Measurements from ENCODE around the gene ARAP2.
"Not testable (repeated sequence)": the region's sequence is repeated elsewhere in the genome, so short reads cannot be mapped to it uniquely, and the experiment has no call there.

ARAP2 gene

GRCh38 chr4:36183665-36184393 is 60.5 kb downstream of the ARAP2 start:
- Mint-ChIP-seq H3K9me3 (no peaks in the 10 kb centered on the region), H3K27ac (no peak overlapping the region), H3K27me3 (no peaks in the 10 kb centered on the region), H3K4me3 (no peak overlapping the region), H3K36me3 (peaks cover 18% of the 10 kb centered on the region), H3K4me1 (peaks cover 1% of the 10 kb centered on the region)

GRCh38 chr4:36183232-36183631 is 61.1 kb downstream of the ARAP2 start:
- Mint-ChIP-seq H3K36me3 (peaks cover 23% of the 10 kb centered on the region), H3K4me3 (no peak overlapping the region), H3K27me3 (no peaks in the 10 kb centered on the region), H3K27ac (no peak overlapping the region), H3K4me1 (no peaks in the 10 kb centered on the region), H3K9me3 (no peaks in the 10 kb centered on the region)

GRCh38 chr4:36182315-36182714 is 62.0 kb downstream of the ARAP2 start:
- not testable (repeated sequence) for H3K9me3 Mint-ChIP-seq, H3K4me3 Mint-ChIP-seq, H3K27me3 Mint-ChIP-seq, H3K27ac Mint-ChIP-seq, H3K4me1 Mint-ChIP-seq
- H3K36me3 Mint-ChIP-seq: peaks cover 22% of the 10 kb centered on the region

- Mint-ChIP-seq H3K9me3 (no peaks in the 10 kb centered on the region), H3K27ac (no peak overlapping the region), H3K36me3 (peaks cover 18% of the 10 kb centered on the region), H3K4me3 (no peak overlapping the region), H3K4me1 (no peaks in the 10 kb centered on the region), H3K27me3 (no peaks in the 10 kb centered on the region)
Measured at GRCh38 chr4:36180206-36180605, 64.1 kb downstream of the ARAP2 start.

- no peaks in the 10 kb centered on the region for H3K9me3 Mint-ChIP-seq
- peaks cover 24% of the 10 kb centered on the region for H3K36me3 Mint-ChIP-seq
- H3K4me3 Mint-ChIP-seq: no peak overlapping the region
- H3K27ac Mint-ChIP-seq: no peak overlapping the region
- no peaks in the 10 kb centered on the region for H3K27me3 Mint-ChIP-seq
- no peaks in the 10 kb centered on the region for H3K4me1 Mint-ChIP-seq
Measured at GRCh38 chr4:36178484-36178883, 65.8 kb downstream of the ARAP2 start.

- no peaks in the 10 kb centered on the region for H3K27me3 Mint-ChIP-seq
- no peaks in the 10 kb centered on the region for H3K4me1 Mint-ChIP-seq
- peaks cover 26% of the 10 kb centered on the region for H3K36me3 Mint-ChIP-seq
- H3K27ac Mint-ChIP-seq: no peak overlapping the region
- no peaks in the 10 kb centered on the region for H3K9me3 Mint-ChIP-seq
- no peak overlapping the region for H3K4me3 Mint-ChIP-seq
Measured at GRCh38 chr4:36177946-36178345, 66.4 kb downstream of the ARAP2 start.

- no peaks in the 10 kb centered on the region for H3K9me3 Mint-ChIP-seq
- H3K27ac Mint-ChIP-seq: no peak overlapping the region
- no peaks in the 10 kb centered on the region for H3K4me1 Mint-ChIP-seq
- H3K27me3 Mint-ChIP-seq: no peaks in the 10 kb centered on the region
- H3K36me3 Mint-ChIP-seq: peaks cover 18% of the 10 kb centered on the region
- H3K4me3 Mint-ChIP-seq: no peak overlapping the region
Measured at GRCh38 chr4:36174570-36174969, 69.7 kb downstream of the ARAP2 start.

GRCh38 chr4:36173905-36174304 is 70.4 kb downstream of the ARAP2 start:
- H3K36me3 Mint-ChIP-seq: peaks cover 13% of the 10 kb centered on the region
- no peak overlapping the region for H3K27ac Mint-ChIP-seq
- no peaks in the 10 kb centered on the region for H3K4me1 Mint-ChIP-seq
- no peaks in the 10 kb centered on the region for H3K27me3 Mint-ChIP-seq
- no peak overlapping the region for H3K4me3 Mint-ChIP-seq
- no peaks in the 10 kb centered on the region for H3K9me3 Mint-ChIP-seq

GRCh38 chr4:36172656-36173055 is 71.7 kb downstream of the ARAP2 start:
- Mint-ChIP-seq H3K9me3 (no peaks in the 10 kb centered on the region), H3K27ac (no peak overlapping the region), H3K27me3 (no peaks in the 10 kb centered on the region), H3K4me3 (no peak overlapping the region), H3K4me1 (no peaks in the 10 kb centered on the region), H3K36me3 (peaks cover 8% of the 10 kb centered on the region)

- no peaks in the 10 kb centered on the region for H3K9me3 Mint-ChIP-seq
- H3K27me3 Mint-ChIP-seq: no peaks in the 10 kb centered on the region
- H3K27ac Mint-ChIP-seq: no peak overlapping the region
- peaks cover 8% of the 10 kb centered on the region for H3K36me3 Mint-ChIP-seq
- no peak overlapping the region for H3K4me3 Mint-ChIP-seq
- no peaks in the 10 kb centered on the region for H3K4me1 Mint-ChIP-seq
Measured at GRCh38 chr4:36168127-36168878, 76.0 kb downstream of the ARAP2 start.

- H3K4me3 Mint-ChIP-seq: no peak overlapping the region
- no peaks in the 10 kb centered on the region for H3K9me3 Mint-ChIP-seq
- peaks cover 21% of the 10 kb centered on the region for H3K36me3 Mint-ChIP-seq
- no peaks in the 10 kb centered on the region for H3K27me3 Mint-ChIP-seq
- no peak overlapping the region for H3K27ac Mint-ChIP-seq
- no peaks in the 10 kb centered on the region for H3K4me1 Mint-ChIP-seq
Measured at GRCh38 chr4:36165631-36166005, 78.7 kb downstream of the ARAP2 start.

GRCh38 chr4:36164900-36165630 is 79.2 kb downstream of the ARAP2 start:
- H3K9me3 Mint-ChIP-seq: no peaks in the 10 kb centered on the region
- no peak overlapping the region for H3K4me3 Mint-ChIP-seq
- H3K36me3 Mint-ChIP-seq: peaks cover 23% of the 10 kb centered on the region
- no peak overlapping the region for H3K27ac Mint-ChIP-seq
- no peaks in the 10 kb centered on the region for H3K27me3 Mint-ChIP-seq
- H3K4me1 Mint-ChIP-seq: no peaks in the 10 kb centered on the region

GRCh38 chr4:36163198-36163597 is 81.1 kb downstream of the ARAP2 start:
- H3K36me3 Mint-ChIP-seq: peaks cover 26% of the 10 kb centered on the region
- no peaks in the 10 kb centered on the region for H3K27me3 Mint-ChIP-seq
- H3K27ac Mint-ChIP-seq: no peak overlapping the region
- no peaks in the 10 kb centered on the region for H3K4me1 Mint-ChIP-seq
- H3K9me3 Mint-ChIP-seq: no peaks in the 10 kb centered on the region
- H3K4me3 Mint-ChIP-seq: no peak overlapping the region

GRCh38 chr4:36159208-36159607 is 85.1 kb downstream of the ARAP2 start:
- Mint-ChIP-seq H3K36me3 (peaks cover 38% of the 10 kb centered on the region), H3K27ac (no peak overlapping the region), H3K4me3 (no peak overlapping the region), H3K27me3 (no peaks in the 10 kb centered on the region), H3K4me1 (peaks cover 3% of the 10 kb centered on the region), H3K9me3 (no peaks in the 10 kb centered on the region)

GRCh38 chr4:36152735-36153134 is 91.6 kb downstream of the ARAP2 start:
- Mint-ChIP-seq H3K4me1 (peaks cover 3% of the 10 kb centered on the region), H3K27ac (no peak overlapping the region), H3K9me3 (no peaks in the 10 kb centered on the region), H3K36me3 (peaks cover 35% of the 10 kb centered on the region), H3K27me3 (no peaks in the 10 kb centered on the region), H3K4me3 (no peak overlapping the region)

- Mint-ChIP-seq H3K4me1 (peaks cover 15% of the 10 kb centered on the region), H3K27me3 (no peaks in the 10 kb centered on the region), H3K27ac (peak overlapping the region; percentile 19), H3K4me3 (no peak overlapping the region), H3K9me3 (no peaks in the 10 kb centered on the region), H3K36me3 (peaks cover 31% of the 10 kb centered on the region)
Measured at GRCh38 chr4:36142504-36142903, 101.8 kb downstream of the ARAP2 start.
